Choroid plexus epithelial cell (primary cell): ENCODE measurements around the gene SWSAP1.

ENCODE experiments used
- DNase-seq: peaks from one replicate; pipeline ENCODE4 v3.0.0-alpha.2; 2010; ENCODE audit warnings: low read depth
- H3K4me3 ChIP-seq: 2 replicates; pipeline ENCODE4 v1.5.1; 2011; ENCODE audit warnings: low read depth, mild to moderate bottlenecking, control low read depth, low read length, moderate library complexity
- CTCF ChIP-seq: conservative IDR thresholded peaks from 2 replicates; pipeline ENCODE4 v1.5.1; 2011; ENCODE audit warnings: low read depth, mild to moderate bottlenecking, control low read depth, inconsistent platforms, low read length, moderate library complexity

Gene SWSAP1

DNA sequence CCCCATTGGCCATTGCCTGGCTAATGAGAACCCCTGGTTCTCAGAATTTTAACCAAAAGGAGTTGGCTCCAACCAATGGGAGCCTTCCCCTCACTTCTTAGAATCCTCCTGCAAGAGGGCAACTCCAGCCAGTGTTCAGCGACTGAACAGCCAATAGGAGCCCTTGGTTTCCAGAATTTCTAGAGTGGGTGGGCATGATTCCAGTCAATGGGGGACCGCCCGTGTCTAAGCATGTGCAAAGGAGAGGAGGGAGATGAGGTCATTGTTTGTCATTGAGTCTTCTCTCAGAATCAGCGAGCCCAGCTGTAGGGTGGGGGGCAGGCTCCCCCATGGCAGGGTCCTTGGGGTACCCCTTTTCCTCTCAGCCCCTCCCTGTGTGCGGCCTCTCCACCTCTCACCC is 9.5 kb upstream of the SWSAP1 start:
- DNase-seq: no peak
- no peak for TF ChIP-seq CTCF
- H3K4me3 ChIP-seq: no peak overlapping the region

- TF ChIP-seq CTCF: no peak
- no peak for DNase-seq
- H3K4me3 ChIP-seq: no peak overlapping the region
These were observed 8.8 kb upstream of the SWSAP1 start for GRCh38 chr19:11365557-11366117.

- no peak overlapping the region for H3K4me3 ChIP-seq
- TF ChIP-seq CTCF: no peak
- no peak for DNase-seq
These were observed 6.9 kb upstream of the SWSAP1 start for GRCh38 chr19:11367528-11367927.

GRCh38 chr19:11370744-11371143 is 3.7 kb upstream of the SWSAP1 start:
- no peak for TF ChIP-seq CTCF
- no peak overlapping the region for H3K4me3 ChIP-seq
- DNase-seq: no peak

- TF ChIP-seq CTCF: no peak
- H3K4me3 ChIP-seq: no peak overlapping the region
- DNase-seq: peak; percentile 19
These were observed 1.1 kb upstream of the SWSAP1 start for GRCh38 chr19:11373166-11373884.

- DNase-seq: no peak
- TF ChIP-seq CTCF: no peak
- peak overlapping the region; percentile 87 for H3K4me3 ChIP-seq
These were observed 507 bp upstream of the SWSAP1 start for GRCh38 chr19:11373885-11374432.
